Measurements from ENCODE around the gene TNFSF12. TPM values are rescaled to one million over a fixed set of nuclear protein-coding genes. Genes with fewer than 3 reads are reported as not detected.

TNFSF12 gene
- total RNA-seq, 1 donor, result 11.7 TPM

GRCh38 chr17:7552621-7553051, 3.8 kb downstream of the TNFSF12 start:
- TF ChIP-seq CTCF (IDR thresholded peaks at IDR 0.05; ENCODE audit: insufficient read depth, low read depth, low read length), result no peak
- no peak overlapping the region for H3K4me3 ChIP-seq (ENCODE audit: low read depth, low read length)
- no peak for DNase-seq (ENCODE audit: low read depth)

- H3K4me3 ChIP-seq (ENCODE audit: low read depth, low read length), result no peak overlapping the region
- TF ChIP-seq CTCF (IDR thresholded peaks at IDR 0.05; ENCODE audit: insufficient read depth, low read depth, low read length), result no peak
- no peak for DNase-seq (ENCODE audit: low read depth)
Measured at GRCh38 chr17:7553356-7553755, 4.5 kb downstream of the TNFSF12 start.

- TF ChIP-seq CTCF (IDR thresholded peaks at IDR 0.05; ENCODE audit: insufficient read depth, low read depth, low read length), result peak; percentile 19
- no peak for DNase-seq (ENCODE audit: low read depth)
- no peak overlapping the region for H3K4me3 ChIP-seq (ENCODE audit: low read depth, low read length)
Measured at GRCh38 chr17:7555320-7555948, 6.6 kb downstream of the TNFSF12 start.

- H3K4me3 ChIP-seq (ENCODE audit: low read depth, low read length), result no peak overlapping the region
- TF ChIP-seq CTCF (IDR thresholded peaks at IDR 0.05; ENCODE audit: insufficient read depth, low read depth, low read length), result no peak
- DNase-seq (ENCODE audit: low read depth), result no peak
Measured at GRCh38 chr17:7556627-7557026, 7.8 kb downstream of the TNFSF12 start.

- H3K4me3 ChIP-seq (ENCODE audit: low read depth, low read length), result no peak overlapping the region
- no peak for TF ChIP-seq CTCF (IDR thresholded peaks at IDR 0.05; ENCODE audit: insufficient read depth, low read depth, low read length)
- DNase-seq (ENCODE audit: low read depth), result no peak
Measured at GRCh38 chr17:7557147-7557764, 8.4 kb downstream of the TNFSF12 start.

GRCh38 chr17:7557775-7558543, 9.1 kb downstream of the TNFSF12 start:
- no peak overlapping the region for H3K4me3 ChIP-seq (ENCODE audit: low read depth, low read length)
- DNase-seq (ENCODE audit: low read depth), result peak; percentile 55
- no peak for TF ChIP-seq CTCF (IDR thresholded peaks at IDR 0.05; ENCODE audit: insufficient read depth, low read depth, low read length)

Measured in fibroblast of villous mesenchyme (primary cell).